H9 (cell line): ENCODE results near the gene FN1. TPM values are rescaled to one million over a fixed set of nuclear protein-coding genes. Genes with fewer than 3 reads are reported as not detected.

Source experiments
- DNase-seq: peaks from one replicate; pipeline ENCODE4 v3.0.0-alpha.2; 2017
- H2AFZ ChIP-seq: one replicate; pipeline ENCODE4 v1.6.1; 2013; ENCODE audit warnings: mild to moderate bottlenecking, low read length, control low read depth, moderate library complexity
- H2AK5ac ChIP-seq: 2 replicates; pipeline ENCODE4 v1.6.1; 2013; ENCODE audit warnings: low read length, control low read depth, mixed read lengths; ENCODE audit not compliant: insufficient read length
- H2BK120ac ChIP-seq: one replicate; pipeline ENCODE4 v1.6.1; 2013; ENCODE audit warnings: low read depth, mild to moderate bottlenecking, low read length, control low read depth, inconsistent platforms; ENCODE audit not compliant: poor library complexity, severe bottlenecking
- H2BK12ac ChIP-seq: 2 replicates; pipeline ENCODE4 v1.6.1; 2013; ENCODE audit warnings: low read length, control low read depth, mixed read lengths, low read depth; ENCODE audit not compliant: insufficient read length
- H2BK15ac ChIP-seq: 2 replicates; pipeline ENCODE4 v1.6.1; 2013; ENCODE audit warnings: low read depth, low read length, control low read depth
- H2BK20ac ChIP-seq: one replicate; pipeline ENCODE4 v1.6.1; 2013; ENCODE audit warnings: low read depth, mild to moderate bottlenecking, low read length, control low read depth, inconsistent platforms; ENCODE audit not compliant: poor library complexity, severe bottlenecking
- H2BK5ac ChIP-seq: 2 replicates; pipeline ENCODE4 v1.6.1; 2013; ENCODE audit warnings: low read length, control low read depth, mixed read lengths; ENCODE audit not compliant: insufficient read length
- H3K14ac ChIP-seq: 2 replicates; pipeline ENCODE4 v1.6.1; 2013; ENCODE audit warnings: low read length, control low read depth; ENCODE audit not compliant: insufficient read depth
- H3K18ac ChIP-seq: 2 replicates; pipeline ENCODE4 v1.6.1; 2013; ENCODE audit warnings: low read depth, mild to moderate bottlenecking, mixed read lengths, low read length, control low read depth; ENCODE audit not compliant: insufficient read length
- H3K23ac ChIP-seq: 2 replicates; pipeline ENCODE4 v1.6.1; 2013; ENCODE audit warnings: low read length, control low read depth, mixed read lengths, low read depth; ENCODE audit not compliant: insufficient read length
- H3K23me2 ChIP-seq: 2 replicates; pipeline ENCODE4 v1.6.1; 2013; ENCODE audit warnings: low read depth, mild to moderate bottlenecking, mixed read lengths, low read length, control low read depth; ENCODE audit not compliant: insufficient read length, poor library complexity, severe bottlenecking
- H3K27ac ChIP-seq: 2 replicates; pipeline ENCODE4 v1.5.1; 2013; ENCODE audit warnings: low read length, control low read depth, mixed read lengths, low read depth; ENCODE audit not compliant: insufficient read length
- H3K27me3 ChIP-seq: 2 replicates; pipeline ENCODE4 v1.6.1; 2013; ENCODE audit warnings: low read length, control low read depth, inconsistent platforms; ENCODE audit not compliant: insufficient read depth
- H3K4ac ChIP-seq: 2 replicates; pipeline ENCODE4 v1.6.1; 2013; ENCODE audit warnings: low read depth, mild to moderate bottlenecking, control low read depth, inconsistent platforms, low read length, moderate library complexity
- H3K4me1 ChIP-seq: 2 replicates; pipeline ENCODE4 v1.6.1; 2013; ENCODE audit warnings: low read length, control low read depth, inconsistent platforms; ENCODE audit not compliant: insufficient read depth
- H3K4me2 ChIP-seq: 2 replicates; pipeline ENCODE4 v1.6.1; 2013; ENCODE audit warnings: low read length, control low read depth, mixed read lengths; ENCODE audit not compliant: insufficient read length, insufficient read depth
- H3K56ac ChIP-seq: 2 replicates; pipeline ENCODE4 v1.6.1; 2013; ENCODE audit warnings: low read depth, mild to moderate bottlenecking, mixed read lengths, low read length, control low read depth; ENCODE audit not compliant: insufficient read length
- H3K79me1 ChIP-seq: 2 replicates; pipeline ENCODE4 v1.6.1; 2013; ENCODE audit warnings: low read depth, mild to moderate bottlenecking, moderate library complexity, low read length, control low read depth, inconsistent platforms; ENCODE audit not compliant: insufficient read depth, poor library complexity, severe bottlenecking
- H3K79me2 ChIP-seq: 2 replicates; pipeline ENCODE4 v1.6.1; 2013; ENCODE audit warnings: low read length, control low read depth, inconsistent platforms; ENCODE audit not compliant: insufficient read depth
- H3K9ac ChIP-seq: 2 replicates; pipeline ENCODE4 v1.6.1; 2013; ENCODE audit warnings: low read length, control low read depth, mixed read lengths; ENCODE audit not compliant: insufficient read length; ENCODE audit errors: extremely low read depth
- H3K9me3 ChIP-seq: one replicate; pipeline ENCODE4 v1.6.1; 2013; ENCODE audit warnings: low read depth, low read length, inconsistent platforms; ENCODE audit not compliant: control insufficient read depth
- H3T11ph ChIP-seq: one replicate; pipeline ENCODE4 v1.6.1; 2013; ENCODE audit warnings: mild to moderate bottlenecking, low read length, control low read depth, inconsistent platforms
- H4K20me1 ChIP-seq: one replicate; pipeline ENCODE4 v1.6.1; 2013; ENCODE audit not compliant: control insufficient read depth, insufficient read length, insufficient read depth
- H4K5ac ChIP-seq: 2 replicates; pipeline ENCODE4 v1.6.1; 2013; ENCODE audit warnings: low read depth, mild to moderate bottlenecking, mixed read lengths, low read length, control low read depth; ENCODE audit not compliant: insufficient read length
- H4K8ac ChIP-seq: replicated peaks from 2 replicates; pipeline ENCODE4 v1.6.1; 2013; ENCODE audit warnings: low read length, control low read depth, mixed read lengths, low read depth; ENCODE audit not compliant: insufficient read length
- H4K91ac ChIP-seq: 2 replicates; pipeline ENCODE4 v1.6.1; 2013; ENCODE audit warnings: low read depth, mild to moderate bottlenecking, moderate library complexity, mixed read lengths, low read length, control low read depth; ENCODE audit not compliant: insufficient read length
- H3K27ac Mint-ChIP-seq, 3 experiments: 2 replicates in 2 of 3; 3 replicates in 1 of 3; pipeline ENCODE4 v1.8.0; 2020 to 2021; ENCODE audit warnings: mixed read lengths in 3 of 3, mild to moderate bottlenecking in 1 of 3, moderate library complexity in 1 of 3
- H3K27me3 Mint-ChIP-seq: 2 replicates; pipeline ENCODE4 v1.8.0; 2021; ENCODE audit warnings: low read depth, mild to moderate bottlenecking, moderate library complexity, mixed read lengths
- H3K36me3 Mint-ChIP-seq, 3 experiments: 2 replicates in 2 of 3; 3 replicates in 1 of 3; pipeline ENCODE4 v1.8.0; 2020 to 2021; ENCODE audit warnings: low read depth in 3 of 3, mixed read lengths in 3 of 3; ENCODE audit not compliant: insufficient read depth in 1 of 3
- H3K4me1 Mint-ChIP-seq, 2 experiments: 2 replicates each; pipeline ENCODE4 v1.8.0; 2020; ENCODE audit warnings: mixed read lengths in 2 of 2
- H3K4me3 Mint-ChIP-seq, 2 experiments: 2 replicates in 1 of 2; 3 replicates in 1 of 2; pipeline ENCODE4 v1.8.0; 2020 to 2021; ENCODE audit warnings: mild to moderate bottlenecking in 2 of 2, mixed read lengths in 2 of 2, moderate library complexity in 1 of 2
- H3K9me3 Mint-ChIP-seq, 2 experiments: 2 replicates in 1 of 2; 3 replicates in 1 of 2; pipeline ENCODE4 v1.8.0; 2020; ENCODE audit warnings: mild to moderate bottlenecking in 2 of 2, mixed read lengths in 2 of 2, moderate library complexity in 1 of 2
- CTCF ChIP-seq: fragments of 200-600 bp; sonication (generic); conservative IDR thresholded peaks from 3 replicates; pipeline ENCODE4 v1.8.0; 2021; ENCODE audit warnings: antibody characterized with exemption, mild to moderate bottlenecking
- total RNA-seq: library from RNA; stranded (reverse); gene quantifications from 2 replicates; pipeline ENCODE4 v1.2.1, GENCODE V29; 2021

FN1 gene
- total RNA-seq, 1 experiment from 2014 or later: 56.0 TPM

GRCh38 chr2:215368493-215368809 is 67.4 kb downstream of the FN1 start:
- H4K5ac ChIP-seq: no peak overlapping the region
- no peak overlapping the region for H2BK15ac ChIP-seq
- no peak overlapping the region for H3K27ac ChIP-seq
- no peak for DNase-seq
- no peak overlapping the region for H4K91ac ChIP-seq
- no peak overlapping the region for H4K8ac ChIP-seq
- no peak overlapping the region for H2AFZ ChIP-seq
- Mint-ChIP-seq H3K4me3 (no peak overlapping the region), H3K4me1 (no peaks in the 10 kb centered on the region), H3K36me3 (peaks cover 14 to 47% (median 33%) of the 10 kb centered on the region in 3 experiments), H3K9me3 (no peaks in the 10 kb centered on the region), H3K27ac (no peak overlapping the region), H3K27me3 (no peaks in the 10 kb centered on the region)
- no peak overlapping the region for H3K18ac ChIP-seq
- H2BK12ac ChIP-seq: no peak overlapping the region
- H3K23me2 ChIP-seq: no peaks in the 10 kb centered on the region
- no peak overlapping the region for H3K23ac ChIP-seq
- no peaks in the 10 kb centered on the region for H4K20me1 ChIP-seq
- no peak overlapping the region for H3K4ac ChIP-seq
- H2BK120ac ChIP-seq: no peak overlapping the region
- H3K14ac ChIP-seq: no peak overlapping the region
- H3K9me3 ChIP-seq: no peaks in the 10 kb centered on the region
- H3K4me2 ChIP-seq: no peak overlapping the region
- TF ChIP-seq CTCF: no peak
- no peak overlapping the region for H3K56ac ChIP-seq
- no peaks in the 10 kb centered on the region for H3K27me3 ChIP-seq
- H3K4me1 ChIP-seq: no peaks in the 10 kb centered on the region
- H3K9ac ChIP-seq: no peak overlapping the region
- H3K79me1 ChIP-seq: no peaks in the 10 kb centered on the region
- H2BK5ac ChIP-seq: no peak overlapping the region
- H3T11ph ChIP-seq: no peak overlapping the region
- no peaks in the 10 kb centered on the region for H3K79me2 ChIP-seq
- H2AK5ac ChIP-seq: no peak overlapping the region
- no peak overlapping the region for H2BK20ac ChIP-seq
